Cardiac muscle cell (in vitro differentiated cells and primary cell): ENCODE measurements around the gene OR51E1. TPM values are rescaled to one million over a fixed set of nuclear protein-coding genes. Genes with fewer than 3 reads are reported as not detected.

ENCODE experiments used
- DNase-seq, 2 donors: peaks; one replicate each; pipeline versions ENCODE4 v3.0.0 to v3.0.0-alpha.2; 2010 to 2017; ENCODE audit warnings: low read depth in 1 of 2, low spot score in 1 of 2
- H3K27ac ChIP-seq: fragments of 200-600 bp; sonication (generic); 2 replicates; pipeline ENCODE4 v1.5.1; 2016
- H3K27me3 ChIP-seq: fragments of 200-600 bp; sonication (generic); 2 replicates; pipeline ENCODE4 v1.6.0; 2016; ENCODE audit warnings: control low read depth
- H3K36me3 ChIP-seq: fragments of 200-600 bp; sonication (generic); 2 replicates; pipeline ENCODE4 v1.5.1; 2016; ENCODE audit warnings: control low read depth
- H3K4me1 ChIP-seq: fragments of 200-600 bp; sonication (generic); 2 replicates; pipeline ENCODE4 v1.8.1; 2017; ENCODE audit warnings: low read depth, mild to moderate bottlenecking, mixed run types
- H3K4me3 ChIP-seq: fragments of 200-600 bp; sonication (generic); 2 replicates; pipeline ENCODE4 v1.5.1; 2016; ENCODE audit warnings: mild to moderate bottlenecking
- H3K9me3 ChIP-seq: fragments of 200-600 bp; sonication (generic); 2 replicates; pipeline ENCODE4 v1.5.1; 2017; ENCODE audit warnings: low read depth, mild to moderate bottlenecking, control low read depth
- CTCF ChIP-seq: IDR thresholded peaks from 2 replicates; pipeline ENCODE4 v1.5.1; 2012; ENCODE audit warnings: low read depth, mild to moderate bottlenecking, low read length
- polyA plus RNA-seq: library from polyadenylated mRNA; unstranded; fragments of >200 nt; fragmentation: Nextera tagmentation; extraction: Ambion mirVana; gene quantifications from 2 replicates; pipeline ENCODE4 v1.2.1, GENCODE V29; 2016
- total RNA-seq: library from RNA; depleted of rRNA; stranded (reverse); fragments of >200 nt; gene quantifications from 2 replicates; pipeline ENCODE4 v1.2.3, GENCODE V29; 2016

Gene OR51E1
- total and polyA plus RNA-seq, 2 experiments from 2014 or later, result not detected

DNA sequence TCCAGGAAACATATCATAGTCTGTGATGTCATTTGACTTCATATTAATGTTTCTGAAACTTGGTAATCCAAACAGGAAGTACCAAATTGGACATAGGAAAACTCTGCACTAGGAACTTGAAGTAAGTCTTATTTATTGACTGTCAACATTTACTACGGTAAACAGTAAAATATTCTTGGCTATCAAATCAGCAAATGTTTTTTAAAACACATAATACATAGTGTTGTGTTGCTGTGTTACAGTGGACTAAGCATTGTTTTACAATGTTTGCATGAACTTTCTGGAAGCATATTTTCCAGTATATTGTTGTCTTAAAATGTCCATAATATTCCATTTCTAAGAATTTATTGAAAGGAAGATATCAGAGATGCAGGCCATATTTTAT, 56.6 kb downstream of the OR51E1 start:
- peaks cover 8% of the 10 kb centered on the region for H3K4me1 ChIP-seq
- H3K9me3 ChIP-seq, result no peaks in the 10 kb centered on the region
- no peak for DNase-seq
- no peaks in the 10 kb centered on the region for H3K27me3 ChIP-seq
- H3K4me3 ChIP-seq, result no peak overlapping the region
- no peaks in the 10 kb centered on the region for H3K36me3 ChIP-seq
- no peak for TF ChIP-seq CTCF
- no peak overlapping the region for H3K27ac ChIP-seq

- Histone ChIP-seq H3K9me3 (no peaks in the 10 kb centered on the region), H3K4me3 (no peak within 1 kb of the TSS), H3K36me3 (no peaks in the 10 kb centered on the region), H3K4me1 (peaks cover 8% of the 10 kb centered on the region), H3K27ac (no peak within 1 kb of the TSS), H3K27me3 (no peaks in the 10 kb centered on the region)
- TF ChIP-seq CTCF, result no peak
- no peak for DNase-seq
Observed at GRCh38 chr11:4704054-4704789, 60.4 kb downstream of the OR51E1 start, which contains the start of gene MMP26. Gene MMP26 (plus strand): TSS chr11:4704784.

GRCh38 chr11:4704790-4705334, 61.1 kb downstream of the OR51E1 start:
- no peak for TF ChIP-seq CTCF
- Histone ChIP-seq H3K9me3 (no peaks in the 10 kb centered on the region), H3K4me1 (peaks cover 8% of the 10 kb centered on the region), H3K4me3 (no peak overlapping the region), H3K27me3 (no peaks in the 10 kb centered on the region), H3K36me3 (no peaks in the 10 kb centered on the region), H3K27ac (no peak overlapping the region)
- no peak for DNase-seq

Other genes with a start within 250 kb of the OR51E1 start
- gene OR52K2, start 194.7 kb upstream of the OR51E1 start, total RNA-seq, result not detected in 2 replicates
- gene OR52K2, start 194.7 kb upstream of the OR51E1 start, polyA plus RNA-seq, result not detected in 2 replicates
- gene OR52K1, start 161.3 kb upstream of the OR51E1 start, total RNA-seq, result not detected in 2 replicates
- gene OR52K1, start 161.3 kb upstream of the OR51E1 start, polyA plus RNA-seq, result not detected in 2 replicates
- gene OR52M1, start 98.8 kb upstream of the OR51E1 start, total RNA-seq, result not detected in 2 replicates
- gene OR52M1, start 98.8 kb upstream of the OR51E1 start, polyA plus RNA-seq, result not detected in 2 replicates
- not detected in 2 replicates for gene OR52I2, start 62.2 kb upstream of the OR51E1 start, total RNA-seq
- gene OR52I2, start 62.2 kb upstream of the OR51E1 start, polyA plus RNA-seq, result 0.06 TPM in 1 of 2 replicates, not detected in the other
- gene OR52I1, start 49.9 kb upstream of the OR51E1 start, total RNA-seq, result not detected in 2 replicates
- 0.33 TPM in 1 of 2 replicates, not detected in the other for gene OR52I1, start 49.9 kb upstream of the OR51E1 start, polyA plus RNA-seq
- gene TRIM68, start 35.8 kb upstream of the OR51E1 start, total RNA-seq, result 9.7 and 12.8 TPM in 2 replicates
- gene TRIM68, start 35.8 kb upstream of the OR51E1 start, polyA plus RNA-seq, result 8.7 and 10.6 TPM in 2 replicates
- not detected in 2 replicates for gene OR51D1, start 6.5 kb upstream of the OR51E1 start, total RNA-seq
- not detected in 2 replicates for gene OR51D1, start 6.5 kb upstream of the OR51E1 start, polyA plus RNA-seq
- not detected in 2 replicates for gene OR51E2, start 53.9 kb downstream of the OR51E1 start, total RNA-seq
- not detected in 2 replicates for gene OR51E2, start 53.9 kb downstream of the OR51E1 start, polyA plus RNA-seq
- gene MMP26, start 60.8 kb downstream of the OR51E1 start, total RNA-seq, result not detected in 2 replicates
- not detected in 2 replicates for gene MMP26, start 60.8 kb downstream of the OR51E1 start, polyA plus RNA-seq
- not detected in 2 replicates for gene OR51F1, start 126.0 kb downstream of the OR51E1 start, total RNA-seq
- not detected in 2 replicates for gene OR51F1, start 126.0 kb downstream of the OR51E1 start, polyA plus RNA-seq
- gene OR52R1, start 160.4 kb downstream of the OR51E1 start, total RNA-seq, result not detected in 2 replicates
- gene OR52R1, start 160.4 kb downstream of the OR51E1 start, polyA plus RNA-seq, result not detected in 2 replicates
- not detected in 2 replicates for gene OR51F2, start 177.3 kb downstream of the OR51E1 start, total RNA-seq
- gene OR51F2, start 177.3 kb downstream of the OR51E1 start, polyA plus RNA-seq, result not detected in 2 replicates
- gene OR51S1, start 205.2 kb downstream of the OR51E1 start, total RNA-seq, result not detected in 2 replicates
- gene OR51S1, start 205.2 kb downstream of the OR51E1 start, polyA plus RNA-seq, result not detected in 2 replicates
- gene OR51T1, start 237.9 kb downstream of the OR51E1 start, total RNA-seq, result not detected in 2 replicates
- gene OR51T1, start 237.9 kb downstream of the OR51E1 start, polyA plus RNA-seq, result not detected in 2 replicates